H1 (cell line): ENCODE results near the gene PMM2. TPM values are rescaled to one million over a fixed set of nuclear protein-coding genes. Genes with fewer than 3 reads are reported as not detected.
A peak's percentile ranks its signal among the peaks of the same experiment; 100 is the strongest.

Experiments
- CTCF ChIA-PET: fragments of 300-600 bp; sonication (Branson Sonifier 250); formaldehyde crosslinking; loops from one replicate; lab custom pipeline; 2021; ENCODE audit not compliant: partially characterized antibody; lab: Charles Lee
- POLR2A ChIA-PET: fragments of 300-600 bp; sonication (Branson Sonifier 250); formaldehyde crosslinking; loops from one replicate; lab custom pipeline; 2021; ENCODE audit warnings: inconsistent platforms; ENCODE audit not compliant: partially characterized antibody; lab: Charles Lee
- DNase-seq, 2 experiments: peaks; one replicate each; pipeline versions ENCODE4 v3.0.0 to v3.0.0-alpha.2; 2010 to 2022; ENCODE audit warnings: low spot score in 2 of 2, low read depth in 1 of 2, mixed read lengths in 1 of 2
- FAIRE-seq: peaks from 2 replicates; lab custom pipeline; 2011; peaks lifted over from hg19 to GRCh38; lab: Jason Lieb, UNC
- H2AFZ ChIP-seq: 2 replicates; pipeline ENCODE4 v1.8.1; 2012; ENCODE audit warnings: low read length, inconsistent platforms
- H2AK5ac ChIP-seq: 2 replicates; pipeline ENCODE4 v1.6.1; 2013; ENCODE audit warnings: low read depth, low read length
- H2BK120ac ChIP-seq: replicated peaks from 2 replicates; pipeline ENCODE3; 2013; ENCODE audit warnings: low read depth, low read length, inconsistent platforms
- H2BK12ac ChIP-seq: 2 replicates; pipeline ENCODE4 v1.6.1; 2013; ENCODE audit warnings: low read depth, low read length
- H2BK15ac ChIP-seq: 2 replicates; pipeline ENCODE4 v1.6.1; 2013; ENCODE audit warnings: low read length
- H2BK20ac ChIP-seq: 2 replicates; pipeline ENCODE4 v1.6.1; 2013; ENCODE audit warnings: low read length
- H2BK5ac ChIP-seq: 2 replicates; pipeline ENCODE4 v1.6.1; 2013; ENCODE audit warnings: low read depth, low read length
- H3K14ac ChIP-seq: 2 replicates; pipeline ENCODE4 v1.6.1; 2013; ENCODE audit warnings: inconsistent platforms; ENCODE audit not compliant: insufficient read length
- H3K18ac ChIP-seq: 2 replicates; pipeline ENCODE4 v1.6.1; 2013; ENCODE audit warnings: low read length; ENCODE audit errors: extremely low read depth
- H3K23ac ChIP-seq: 2 replicates; pipeline ENCODE4 v1.6.1; 2013; ENCODE audit warnings: inconsistent platforms; ENCODE audit not compliant: insufficient read length
- H3K23me2 ChIP-seq: 2 replicates; pipeline ENCODE4 v1.6.1; 2013; ENCODE audit warnings: low read depth, low read length
- H3K27ac ChIP-seq: 2 replicates; pipeline ENCODE4 v1.6.1; 2011; ENCODE audit warnings: low read depth, low read length, inconsistent platforms
- H3K27me3 ChIP-seq, 4 experiments: replicated peaks in 1 of 4; 1 replicate in 1 of 4; 2 replicates in 3 of 4; pipeline versions ENCODE4 v1.6.1 to v1.8.1; 2011 to 2013; ENCODE audit warnings: low read length in 3 of 4, mild to moderate bottlenecking in 3 of 4, inconsistent platforms in 2 of 4, mixed read lengths in 2 of 4, moderate library complexity in 1 of 4; ENCODE audit not compliant: control insufficient read depth in 3 of 4, insufficient read depth in 3 of 4; ENCODE audit errors: extremely low read depth in 1 of 4
- H3K36me3 ChIP-seq, 4 experiments: 2 replicates each; pipeline versions ENCODE4 v1.6.1 to v1.8.1; 2011 to 2013; ENCODE audit warnings: mild to moderate bottlenecking in 4 of 4, low read length in 3 of 4, moderate library complexity in 2 of 4, control low read depth in 1 of 4, inconsistent platforms in 1 of 4; ENCODE audit not compliant: insufficient read depth in 4 of 4, control insufficient read depth in 2 of 4
- H3K4ac ChIP-seq: replicated peaks from 2 replicates; pipeline ENCODE3; 2013; ENCODE audit warnings: low read length, low read depth, mixed read lengths, inconsistent platforms; ENCODE audit not compliant: insufficient read length
- H3K4me1 ChIP-seq, 4 experiments: replicated peaks in 1 of 4; 1 replicate in 1 of 4; 2 replicates in 3 of 4; pipeline versions ENCODE4 v1.6.1 to v1.8.1; 2011 to 2013; ENCODE audit warnings: low read length in 3 of 4, inconsistent platforms in 2 of 4, mixed read lengths in 1 of 4; ENCODE audit not compliant: insufficient read depth in 4 of 4, control insufficient read depth in 3 of 4
- H3K4me2 ChIP-seq, 2 experiments: 2 replicates each; pipeline versions ENCODE4 v1.6.1 to v1.8.1; 2011 to 2013; ENCODE audit warnings: low read depth in 2 of 2, low read length in 2 of 2, control low read depth in 1 of 2, inconsistent platforms in 1 of 2, mild to moderate bottlenecking in 1 of 2; ENCODE audit not compliant: insufficient read depth in 1 of 2
- H3K4me3 ChIP-seq, 4 experiments: fragments of 200-600, 300-600 bp in 1 of 4; sonication (generic), shearing (Covaris generic), sonication (Bioruptor Twin) in 1 of 4; 2 replicates each; pipeline versions ENCODE4 v1.5.1 to v1.8.1; 2011 to 2016; ENCODE audit warnings: low read length in 4 of 4, low read depth in 3 of 4, control low read depth in 2 of 4, inconsistent platforms in 2 of 4, mild to moderate bottlenecking in 2 of 4, mixed read lengths in 1 of 4, moderate library complexity in 1 of 4; ENCODE audit not compliant: insufficient read depth in 2 of 4; ENCODE audit errors: extremely low read depth in 1 of 4
- H3K56ac ChIP-seq: replicated peaks from 2 replicates; pipeline ENCODE3; 2013; ENCODE audit warnings: low read depth, mild to moderate bottlenecking, mixed read lengths, low read length, inconsistent platforms; ENCODE audit not compliant: insufficient read length
- H3K79me1 ChIP-seq: 2 replicates; pipeline ENCODE4 v1.6.1; 2013; ENCODE audit warnings: low read depth, low read length, control low read depth
- H3K79me2 ChIP-seq, 2 experiments: 2 replicates each; pipeline versions ENCODE4 v1.6.1 to v1.8.1; 2012 to 2013; ENCODE audit warnings: low read length in 2 of 2, mild to moderate bottlenecking in 2 of 2, inconsistent platforms in 1 of 2; ENCODE audit not compliant: insufficient read depth in 2 of 2, control insufficient read depth in 1 of 2
- H3K9ac ChIP-seq, 4 experiments: replicated peaks in 1 of 4; 1 replicate in 1 of 4; 2 replicates in 3 of 4; pipeline versions ENCODE4 v1.6.1 to v1.8.1; 2011 to 2013; ENCODE audit warnings: low read depth in 3 of 4, low read length in 3 of 4, control low read depth in 2 of 4, mild to moderate bottlenecking in 2 of 4, moderate library complexity in 2 of 4, inconsistent platforms in 1 of 4; ENCODE audit errors: extremely low read depth in 1 of 4
- H3K9me3 ChIP-seq, 2 experiments: 2 replicates each; pipeline versions ENCODE4 v1.6.1 to v1.8.1; 2012 to 2013; ENCODE audit warnings: mild to moderate bottlenecking in 2 of 2, moderate library complexity in 2 of 2, control low read depth in 1 of 2, inconsistent platforms in 1 of 2, low read depth in 1 of 2, low read length in 1 of 2, mixed read lengths in 1 of 2; ENCODE audit not compliant: insufficient read depth in 2 of 2
- H4K20me1 ChIP-seq, 2 experiments: replicated peaks in 1 of 2; 2 replicates each; pipeline versions ENCODE3 to v1.8.1; 2011 to 2013; ENCODE audit warnings: inconsistent platforms in 2 of 2, low read length in 2 of 2, mild to moderate bottlenecking in 1 of 2; ENCODE audit not compliant: insufficient read depth in 2 of 2, control insufficient read depth in 1 of 2
- H4K5ac ChIP-seq: 2 replicates; pipeline ENCODE4 v1.6.1; 2013; ENCODE audit warnings: low read length, low read depth, mixed read lengths, inconsistent platforms; ENCODE audit not compliant: insufficient read length
- H4K8ac ChIP-seq: 2 replicates; pipeline ENCODE4 v1.8.0; 2013; ENCODE audit warnings: mild to moderate bottlenecking, moderate library complexity, low read length, inconsistent platforms; ENCODE audit not compliant: insufficient read depth; ENCODE audit errors: extremely low read depth
- H4K91ac ChIP-seq: replicated peaks from 2 replicates; pipeline ENCODE3; 2013; ENCODE audit warnings: low read length, mixed read lengths, inconsistent platforms; ENCODE audit not compliant: insufficient read length
- HDAC6 ChIP-seq: IDR thresholded peaks from one replicate; pipeline ENCODE4 v1.7.1; 2012; ENCODE audit warnings: low read depth, mild to moderate bottlenecking, inconsistent platforms, low read length, moderate library complexity
- POLR2AphosphoS5 ChIP-seq: IDR thresholded peaks from 2 replicates; pipeline ENCODE4 v1.6.1; 2011; ENCODE audit warnings: low read depth, low read length
- whole genome bisulfite sequencing, 2 experiments: shearing (Covaris generic) in 1 of 2; methylation state at CpG; one replicate each; pipeline versions ENCODE4 v1.1.6 to v1.1.7; 2013 to 2015; ENCODE audit warnings: low lambda C conversion rate in 2 of 2, mixed read lengths in 2 of 2, inconsistent platforms in 1 of 2, low coverage in 1 of 2, missing lambda C conversion rate in 1 of 2; ENCODE audit not compliant: insufficient replicate concordance in 2 of 2, insufficient coverage in 1 of 2, insufficient read length in 1 of 2; ENCODE audit errors: extremely low coverage in 1 of 2, missing lambda C conversion rate in 1 of 2; 5-methylcytosine and 5-hydroxymethylcytosine counted together
- polyA plus RNA-seq, 7 experiments: library from polyadenylated mRNA; depleted of rRNA in 3 of 7; stranded (reverse) in 5 of 7; unstranded in 2 of 7; fragments of >200 nt in 5 of 7; fragments of 200-250 nt in 2 of 7; gene quantifications; 1 replicate in 5 of 7; 2 replicates in 1 of 7; 4 replicates in 1 of 7; pipeline versions ENCODE4 v1.2.1 to v1.2.3, GENCODE V29; 2011 to 2013; ENCODE audit warnings: missing spikeins in 2 of 7, mixed read lengths in 2 of 7
- total RNA-seq: library from RNA; stranded (reverse); fragmentation: NEBNext Ultra II Directional; extraction: Animal tissue kit (Norgen Biotek cat#: 25700); gene quantifications from 2 replicates; pipeline ENCODE4 v1.2.1, GENCODE V29; 2021

Gene PMM2
- total and polyA plus RNA-seq, 2 of the 8 experiments (the other 6 are each of a cell fraction or from before 2014, with no cell fraction given) = 26.2 to 49.4 TPM

DNA sequence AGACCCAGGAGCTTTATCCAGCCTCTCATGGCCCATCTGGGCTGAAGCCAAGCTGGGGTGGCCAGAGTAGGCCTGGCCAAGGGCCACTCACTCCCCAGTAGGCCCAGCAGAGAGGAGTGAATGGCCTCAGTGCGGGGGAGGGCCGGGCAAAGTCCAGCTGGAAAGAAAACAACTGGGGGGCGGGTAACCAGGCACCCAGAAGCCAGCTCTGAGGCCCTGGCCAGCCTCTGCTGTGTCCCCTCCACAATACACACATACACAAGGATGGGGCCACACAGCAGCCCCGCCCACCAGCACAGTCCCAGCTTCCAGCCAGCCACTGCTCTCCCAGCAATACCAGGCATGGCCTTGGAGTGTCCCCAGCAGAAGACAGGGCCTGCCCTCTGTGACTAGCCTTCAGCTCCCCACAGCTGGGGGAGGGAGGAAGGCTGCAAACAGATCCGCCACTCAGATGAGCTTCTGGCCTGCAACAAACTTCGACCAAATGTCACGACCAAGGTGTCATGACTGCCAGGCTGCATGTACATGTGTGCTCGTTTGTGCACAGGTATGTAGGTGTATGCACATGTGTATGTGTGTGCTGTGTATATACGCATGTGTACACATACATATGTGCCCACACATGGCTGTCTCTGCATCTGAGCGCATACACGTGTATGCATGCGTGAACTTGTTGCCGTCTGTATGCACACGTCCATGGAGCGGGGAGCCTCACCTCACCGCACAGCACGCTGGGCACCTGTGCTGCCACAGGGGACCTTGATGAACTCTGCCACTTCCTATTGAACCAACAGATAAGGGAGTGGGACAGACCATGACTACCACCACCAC lies 66.2 kb downstream of the PMM2 start:
- peaks cover 17% of the 10 kb centered on the region for H3K23me2 ChIP-seq
- H3K14ac ChIP-seq = peak overlapping the region; percentile 50
- H3K56ac ChIP-seq = no peak overlapping the region
- H3K9ac ChIP-seq = peak overlapping the region in 1 of 4 experiments; percentile 28; a peak in 2 of 7 replicates
- H4K91ac ChIP-seq = peak overlapping the region; percentile 50
- H2BK12ac ChIP-seq = peak overlapping the region; percentile 20; the same call in 1 of the 2 replicates
- H3K4me3 ChIP-seq = peak overlapping the region in 1 of 4 experiments; percentile 2; a peak in 1 of 8 replicates
- H3K18ac ChIP-seq = no peak overlapping the region; the same call in 1 of the 2 replicates
- 0 out of 2 replicates have a peak overlapping the region, but pooled peaks have one; percentile 3 for H3K27ac ChIP-seq
- no peak overlapping the region for H3K23ac ChIP-seq
- POLR2A ChIA-PET = interaction anchor here (0.5 to 29.1 kb wide), 9 partner anchors 6 to 184 kb away, joined by 3 to 456 read pairs (median 3); partner anchors contain the start of genes CARHSP1, LITAFD, PMM2 and TMEM186
- FAIRE-seq = no peak
- peaks cover 51 to 90% of the 10 kb centered on the region in 2 experiments for H3K79me2 ChIP-seq
- H3K4ac ChIP-seq = peak overlapping the region; percentile 73
- 87% methylated on average over 17 of the region's 17 CpGs; no CpG with 5 or more reads in 1 of the 2 experiments for WGBS, 2 experiments
- H2BK15ac ChIP-seq = peak overlapping the region; percentile 9
- peak overlapping the region; percentile 66 for H2BK5ac ChIP-seq
- H2BK120ac ChIP-seq = peak overlapping the region; percentile 3
- DNase-seq = no peak
- no peaks in the 10 kb centered on the region for H3K27me3 ChIP-seq
- H2BK20ac ChIP-seq = no peak overlapping the region
- no peak overlapping the region for H2AFZ ChIP-seq
- no peaks in the 10 kb centered on the region for H3K9me3 ChIP-seq
- H3K36me3 ChIP-seq = peaks cover 3 to 30% (median 9%) of the 10 kb centered on the region in 4 experiments; a peak in 5 of 8 replicates
- CTCF ChIA-PET = interaction anchor here (0.6 to 10.5 kb wide), 9 partner anchors 10 to 144 kb away, joined by 3 to 90 read pairs (median 5); partner anchors contain the start of gene LITAFD
- H4K5ac ChIP-seq = no peak overlapping the region
- H2AK5ac ChIP-seq = peak overlapping the region; percentile 5; the same call in 1 of the 2 replicates
- H4K20me1 ChIP-seq = peaks cover 41 to 60% of the 10 kb centered on the region in 2 experiments
- H4K8ac ChIP-seq = no peak overlapping the region; the same call in 1 of the 2 replicates
- peaks cover 22 to 47% (median 34%) of the 10 kb centered on the region in 4 experiments for H3K4me1 ChIP-seq
- peak overlapping the region; percentile 45 to 58 for H3K4me2 ChIP-seq
- TF ChIP-seq POLR2AphosphoS5 = peak; percentile 80; the same call in 1 of the 2 replicates
- TF ChIP-seq HDAC6 = no peak
- peaks cover 38% of the 10 kb centered on the region for H3K79me1 ChIP-seq
